ENCODE measurements around the gene SH3BGRL. TPM values are rescaled to one million over a fixed set of nuclear protein-coding genes. Genes with fewer than 3 reads are reported as not detected.

Gene SH3BGRL
- total RNA-seq, 1 donor from 2014 or later: 73.2 TPM

- Mint-ChIP-seq H3K4me3 (no peak overlapping the region), H3K27me3 (no peaks in the 10 kb centered on the region), H3K36me3 (peaks cover 12% of the 10 kb centered on the region), H3K9me3 (no peaks in the 10 kb centered on the region), H3K27ac (no peak overlapping the region), H3K4me1 (ENCODE audit: unreplicated experiment) (no peaks in the 10 kb centered on the region)
- no peak for DNase-seq (ENCODE audit: extremely low spot score, unreplicated experiment)
- no peak for TF ChIP-seq CTCF (conservative IDR thresholded peaks at IDR 0.05)
Measured at GRCh38 chrX:81238166-81238565, 36.3 kb downstream of the SH3BGRL start.

- no peak for TF ChIP-seq CTCF (conservative IDR thresholded peaks at IDR 0.05)
- Mint-ChIP-seq H3K4me1 (ENCODE audit: unreplicated experiment) (no peaks in the 10 kb centered on the region), H3K36me3 (peaks cover 12% of the 10 kb centered on the region), H3K27ac (no peak overlapping the region), H3K9me3 (no peaks in the 10 kb centered on the region), H3K4me3 (no peak overlapping the region), H3K27me3 (no peaks in the 10 kb centered on the region)
- DNase-seq (ENCODE audit: extremely low spot score, unreplicated experiment): no peak
Measured at GRCh38 chrX:81240701-81241331, 38.9 kb downstream of the SH3BGRL start.

GRCh38 chrX:81241753-81242152 lies 39.9 kb downstream of the SH3BGRL start:
- H3K4me1 Mint-ChIP-seq (ENCODE audit: unreplicated experiment): no peaks in the 10 kb centered on the region
- peaks cover 12% of the 10 kb centered on the region for H3K36me3 Mint-ChIP-seq
- no peak for TF ChIP-seq CTCF (conservative IDR thresholded peaks at IDR 0.05)
- H3K27ac Mint-ChIP-seq: no peak overlapping the region
- DNase-seq (ENCODE audit: extremely low spot score, unreplicated experiment): no peak
- no peaks in the 10 kb centered on the region for H3K9me3 Mint-ChIP-seq
- no peak overlapping the region for H3K4me3 Mint-ChIP-seq
- H3K27me3 Mint-ChIP-seq: no peaks in the 10 kb centered on the region

- Mint-ChIP-seq H3K9me3 (no peaks in the 10 kb centered on the region), H3K36me3 (no peaks in the 10 kb centered on the region)
Measured at GRCh38 chrX:81255876-81256275, 54.0 kb downstream of the SH3BGRL start.

GRCh38 chrX:81257817-81258216 lies 55.9 kb downstream of the SH3BGRL start:
- H3K27ac Mint-ChIP-seq: no peak overlapping the region
- H3K36me3 Mint-ChIP-seq: no peaks in the 10 kb centered on the region
- H3K27me3 Mint-ChIP-seq: no peaks in the 10 kb centered on the region
- no peaks in the 10 kb centered on the region for H3K4me1 Mint-ChIP-seq (ENCODE audit: unreplicated experiment)
- DNase-seq (ENCODE audit: extremely low spot score, unreplicated experiment): no peak
- TF ChIP-seq CTCF (conservative IDR thresholded peaks at IDR 0.05): no peak
- no peak overlapping the region for H3K4me3 Mint-ChIP-seq
- H3K9me3 Mint-ChIP-seq: no peaks in the 10 kb centered on the region

More at GRCh38 chrX:81255876-81256275, 54.0 kb downstream of the SH3BGRL start:
- Mint-ChIP-seq H3K4me3 (no peak overlapping the region), H3K27me3 (no peaks in the 10 kb centered on the region), H3K4me1 (ENCODE audit: unreplicated experiment) (no peaks in the 10 kb centered on the region), H3K27ac (no peak overlapping the region)
- TF ChIP-seq CTCF (conservative IDR thresholded peaks at IDR 0.05): no peak
- no peak for DNase-seq (ENCODE audit: extremely low spot score, unreplicated experiment)

Measured in type B pancreatic cell (in vitro differentiated cells).